SH-SY5Y (cell line): ENCODE data around the gene MUC15.

Source experiments
- GATA2 ChIP-seq: IDR thresholded peaks from 2 replicates; pipeline ENCODE4 v1.6.1; 2011; ENCODE audit warnings: mild to moderate bottlenecking, low read depth, low read length
- GATA3 ChIP-seq: IDR thresholded peaks from 2 replicates; pipeline ENCODE4 v1.6.1; 2011; ENCODE audit warnings: low read depth, mild to moderate bottlenecking, low read length, moderate library complexity

GRCh38 chr11:26580929-26581328 lies 8.9 kb upstream of the MUC15 start:
- TF ChIP-seq GATA2, result no peak
- TF ChIP-seq GATA3, result no peak
